RWPE2 (cell line): Measurements from ENCODE around the gene TMCC3.
A peak's percentile ranks its signal among the peaks of the same experiment; 100 is the strongest.

Experiments used
- ATAC-seq: fragments of 200-7000 bp; cut with Tn5 transposase; 3 replicates; pipeline ENCODE4 v1.9.1; 2021; ENCODE audit warnings: low read depth
- DNase-seq: peaks from one replicate; pipeline ENCODE4 v3.0.0-alpha.2; 2020; ENCODE audit warnings: low spot score
- H3K27ac ChIP-seq: fragments of 450-650 bp; 2 replicates; pipeline ENCODE4 v1.5.1; 2017; ENCODE audit warnings: mild to moderate bottlenecking; ENCODE audit not compliant: poor library complexity, severe bottlenecking
- H3K27me3 ChIP-seq: fragments of 250-450 bp; sonication (Bioruptor Pico); 2 replicates; pipeline ENCODE4 v1.5.1; 2021; ENCODE audit warnings: mild to moderate bottlenecking, moderate library complexity; ENCODE audit not compliant: insufficient read depth, poor library complexity, severe bottlenecking
- H3K36me3 ChIP-seq: fragments of 250-450 bp; sonication (Bioruptor Pico); 2 replicates; pipeline ENCODE4 v1.5.1; 2020; ENCODE audit warnings: low read depth, mild to moderate bottlenecking, moderate library complexity
- H3K4me1 ChIP-seq: fragments of 250-450 bp; sonication (Bioruptor Pico); 2 replicates; pipeline ENCODE4 v1.5.1; 2021; ENCODE audit warnings: mild to moderate bottlenecking, moderate library complexity; ENCODE audit not compliant: insufficient read depth, poor library complexity, severe bottlenecking
- H3K4me3 ChIP-seq: fragments of 250-450 bp; sonication (Bioruptor Pico); 2 replicates; pipeline ENCODE4 v1.5.1; 2021; ENCODE audit warnings: mild to moderate bottlenecking, moderate library complexity; ENCODE audit not compliant: severe bottlenecking
- H3K9me3 ChIP-seq: fragments of 250-450 bp; sonication (Bioruptor Pico); 2 replicates; pipeline ENCODE4 v1.5.1; 2021; ENCODE audit warnings: mild to moderate bottlenecking, moderate library complexity; ENCODE audit not compliant: severe bottlenecking
- TF ChIP-seq, protein P1 (sequence below): fragments of 450-650 bp; IDR thresholded peaks from one replicate; pipeline ENCODE4 v1.5.1; 2017; ENCODE audit warnings: mild to moderate bottlenecking, moderate library complexity; ENCODE audit not compliant: poor library complexity, severe bottlenecking

TMCC3 gene

DNA sequence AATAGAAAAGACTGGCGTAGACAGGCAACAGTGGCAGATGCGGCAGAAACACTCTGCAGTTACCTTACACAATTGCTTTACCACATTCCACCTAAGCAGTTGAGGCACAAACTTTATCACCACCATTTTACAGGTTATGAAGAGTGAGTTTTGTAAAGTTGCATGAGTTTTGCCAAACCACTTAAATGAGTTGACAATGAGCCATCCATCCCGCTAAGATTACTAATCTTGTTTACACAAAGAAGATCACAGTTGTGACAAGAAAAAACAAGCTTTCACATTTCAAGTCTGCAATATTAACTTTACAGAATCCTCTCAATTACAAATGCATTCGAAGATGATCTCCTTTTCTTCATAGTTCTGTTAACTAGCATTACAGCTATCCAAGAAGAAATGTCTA, 1.8 kb downstream of the TMCC3 start:
- H3K27ac ChIP-seq = peak overlapping the region; percentile 45
- H3K27me3 ChIP-seq = no peaks in the 10 kb centered on the region
- H3K9me3 ChIP-seq = no peaks in the 10 kb centered on the region
- ATAC-seq (no peak), DNase-seq (no peak)
- no peaks in the 10 kb centered on the region for H3K36me3 ChIP-seq
- TF ChIP-seq, protein P1, sequence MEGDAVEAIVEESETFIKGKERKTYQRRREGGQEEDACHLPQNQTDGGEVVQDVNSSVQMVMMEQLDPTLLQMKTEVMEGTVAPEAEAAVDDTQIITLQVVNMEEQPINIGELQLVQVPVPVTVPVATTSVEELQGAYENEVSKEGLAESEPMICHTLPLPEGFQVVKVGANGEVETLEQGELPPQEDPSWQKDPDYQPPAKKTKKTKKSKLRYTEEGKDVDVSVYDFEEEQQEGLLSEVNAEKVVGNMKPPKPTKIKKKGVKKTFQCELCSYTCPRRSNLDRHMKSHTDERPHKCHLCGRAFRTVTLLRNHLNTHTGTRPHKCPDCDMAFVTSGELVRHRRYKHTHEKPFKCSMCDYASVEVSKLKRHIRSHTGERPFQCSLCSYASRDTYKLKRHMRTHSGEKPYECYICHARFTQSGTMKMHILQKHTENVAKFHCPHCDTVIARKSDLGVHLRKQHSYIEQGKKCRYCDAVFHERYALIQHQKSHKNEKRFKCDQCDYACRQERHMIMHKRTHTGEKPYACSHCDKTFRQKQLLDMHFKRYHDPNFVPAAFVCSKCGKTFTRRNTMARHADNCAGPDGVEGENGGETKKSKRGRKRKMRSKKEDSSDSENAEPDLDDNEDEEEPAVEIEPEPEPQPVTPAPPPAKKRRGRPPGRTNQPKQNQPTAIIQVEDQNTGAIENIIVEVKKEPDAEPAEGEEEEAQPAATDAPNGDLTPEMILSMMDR = no peak
- H3K4me3 ChIP-seq = peak overlapping the region; percentile 70
- peaks cover 38% of the 10 kb centered on the region for H3K4me1 ChIP-seq

DNA sequence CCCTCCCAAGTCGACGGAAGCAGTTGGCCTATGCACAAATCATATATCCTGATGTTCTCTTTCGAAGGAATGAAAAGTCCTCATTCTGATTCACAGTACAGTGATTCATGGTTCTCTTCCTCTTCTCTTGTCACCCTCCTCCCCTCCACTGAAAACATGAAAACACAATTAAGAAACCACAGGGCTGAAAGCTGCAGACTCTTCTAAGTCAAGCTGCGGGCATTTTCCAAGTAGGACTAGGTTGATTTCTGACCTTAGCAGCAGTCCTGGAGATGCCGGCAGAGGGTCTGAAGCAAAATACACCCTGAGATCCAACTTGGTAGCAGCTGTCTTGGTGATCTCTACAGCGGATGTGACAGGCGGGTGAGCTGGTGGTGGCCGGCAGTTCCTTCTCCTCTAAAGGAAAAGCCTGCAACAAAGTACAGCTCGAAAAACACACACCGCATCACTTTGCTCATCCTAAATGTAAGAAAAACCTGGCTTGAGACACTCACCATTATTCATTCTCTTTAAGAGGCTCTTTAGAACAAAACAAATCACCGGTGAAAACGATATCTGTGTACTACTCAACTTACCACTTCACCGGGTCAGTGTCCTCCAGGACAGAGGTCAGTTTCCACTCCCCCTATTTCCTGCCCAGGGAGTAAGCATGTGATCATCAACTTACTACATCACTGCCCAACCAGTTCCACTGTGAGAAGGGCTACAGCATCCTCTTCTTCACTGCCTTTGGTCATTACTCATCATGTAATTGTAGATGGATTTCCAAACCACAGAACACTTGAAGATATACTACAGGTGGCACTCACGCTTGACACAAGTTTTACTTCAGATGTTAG, 6.0 kb downstream of the TMCC3 start:
- H3K27ac ChIP-seq = peak overlapping the region; percentile 96
- no peak for DNase-seq

GRCh38 chr12:94643606-94644005, 6.8 kb downstream of the TMCC3 start:
- Histone ChIP-seq H3K36me3 (no peaks in the 10 kb centered on the region), H3K27me3 (no peaks in the 10 kb centered on the region), H3K9me3 (no peaks in the 10 kb centered on the region), H3K27ac (peak overlapping the region; percentile 96), H3K4me3 (no peak overlapping the region), H3K4me1 (peaks cover 45% of the 10 kb centered on the region)
- no peak for DNase-seq
- ATAC-seq = no peak
- TF ChIP-seq, protein P1 = no peak

More for the DNA sequence above, 6.0 kb downstream of the TMCC3 start:
- Histone ChIP-seq H3K9me3 (no peaks in the 10 kb centered on the region), H3K4me3 (no peak overlapping the region), H3K27me3 (no peaks in the 10 kb centered on the region), H3K4me1 (peaks cover 49% of the 10 kb centered on the region), H3K36me3 (no peaks in the 10 kb centered on the region)
- ATAC-seq = peak; percentile 78
- TF ChIP-seq, protein P1 = no peak

GRCh38 chr12:94641283-94641682, 9.1 kb downstream of the TMCC3 start:
- DNase-seq (no peak), ATAC-seq (no peak)
- peak overlapping the region; percentile 16 for H3K27ac ChIP-seq
- TF ChIP-seq, protein P1 = no peak
- H3K4me3 ChIP-seq = no peak overlapping the region
- H3K9me3 ChIP-seq = no peaks in the 10 kb centered on the region
- no peaks in the 10 kb centered on the region for H3K36me3 ChIP-seq
- H3K4me1 ChIP-seq = peaks cover 38% of the 10 kb centered on the region
- H3K27me3 ChIP-seq = no peaks in the 10 kb centered on the region
